ENCODE data around the gene ZCCHC7. TPM values are rescaled to one million over a fixed set of nuclear protein-coding genes. Genes with fewer than 3 reads are reported as not detected.

ZCCHC7 gene
- total and polyA plus RNA-seq, 10 of the 15 experiments (the other 5 are each of a cell fraction or from before 2014, with no cell fraction given), result 42.9 to 178 (median 53.3) TPM

DNA sequence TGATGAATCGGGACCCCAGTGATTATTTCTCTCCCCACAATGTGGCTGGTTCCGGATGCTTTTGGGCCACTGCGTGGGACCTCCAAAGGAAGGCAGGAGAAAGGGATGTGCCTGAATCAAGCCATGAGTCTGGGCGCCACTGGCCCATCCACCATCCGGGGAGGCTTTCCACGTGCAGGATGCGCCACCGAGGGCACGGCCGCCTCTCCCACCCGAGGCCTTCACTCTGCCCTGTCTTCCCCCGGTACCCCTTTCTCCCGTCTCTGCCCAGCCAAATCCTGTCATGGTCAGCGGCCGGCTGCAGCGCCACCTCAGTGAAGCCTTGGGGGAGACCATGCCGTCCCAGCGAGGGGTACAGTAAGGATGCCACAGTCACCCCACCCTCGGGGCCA lies 258.2 kb downstream of the ZCCHC7 start (continued):
- TF ChIP-seq, protein P1, sequence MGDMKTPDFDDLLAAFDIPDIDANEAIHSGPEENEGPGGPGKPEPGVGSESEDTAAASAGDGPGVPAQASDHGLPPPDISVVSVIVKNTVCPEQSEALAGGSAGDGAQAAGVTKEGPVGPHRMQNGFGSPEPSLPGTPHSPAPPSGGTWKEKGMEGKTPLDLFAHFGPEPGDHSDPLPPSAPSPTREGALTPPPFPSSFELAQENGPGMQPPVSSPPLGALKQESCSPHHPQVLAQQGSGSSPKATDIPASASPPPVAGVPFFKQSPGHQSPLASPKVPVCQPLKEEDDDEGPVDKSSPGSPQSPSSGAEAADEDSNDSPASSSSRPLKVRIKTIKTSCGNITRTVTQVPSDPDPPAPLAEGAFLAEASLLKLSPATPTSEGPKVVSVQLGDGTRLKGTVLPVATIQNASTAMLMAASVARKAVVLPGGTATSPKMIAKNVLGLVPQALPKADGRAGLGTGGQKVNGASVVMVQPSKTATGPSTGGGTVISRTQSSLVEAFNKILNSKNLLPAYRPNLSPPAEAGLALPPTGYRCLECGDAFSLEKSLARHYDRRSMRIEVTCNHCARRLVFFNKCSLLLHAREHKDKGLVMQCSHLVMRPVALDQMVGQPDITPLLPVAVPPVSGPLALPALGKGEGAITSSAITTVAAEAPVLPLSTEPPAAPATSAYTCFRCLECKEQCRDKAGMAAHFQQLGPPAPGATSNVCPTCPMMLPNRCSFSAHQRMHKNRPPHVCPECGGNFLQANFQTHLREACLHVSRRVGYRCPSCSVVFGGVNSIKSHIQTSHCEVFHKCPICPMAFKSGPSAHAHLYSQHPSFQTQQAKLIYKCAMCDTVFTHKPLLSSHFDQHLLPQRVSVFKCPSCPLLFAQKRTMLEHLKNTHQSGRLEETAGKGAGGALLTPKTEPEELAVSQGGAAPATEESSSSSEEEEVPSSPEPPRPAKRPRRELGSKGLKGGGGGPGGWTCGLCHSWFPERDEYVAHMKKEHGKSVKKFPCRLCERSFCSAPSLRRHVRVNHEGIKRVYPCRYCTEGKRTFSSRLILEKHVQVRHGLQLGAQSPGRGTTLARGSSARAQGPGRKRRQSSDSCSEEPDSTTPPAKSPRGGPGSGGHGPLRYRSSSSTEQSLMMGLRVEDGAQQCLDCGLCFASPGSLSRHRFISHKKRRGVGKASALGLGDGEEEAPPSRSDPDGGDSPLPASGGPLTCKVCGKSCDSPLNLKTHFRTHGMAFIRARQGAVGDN (IDR thresholded peaks at IDR 0.05), result peak; percentile 68; the same call in 1 of the 2 replicates
- TF ChIP-seq, protein P2, sequence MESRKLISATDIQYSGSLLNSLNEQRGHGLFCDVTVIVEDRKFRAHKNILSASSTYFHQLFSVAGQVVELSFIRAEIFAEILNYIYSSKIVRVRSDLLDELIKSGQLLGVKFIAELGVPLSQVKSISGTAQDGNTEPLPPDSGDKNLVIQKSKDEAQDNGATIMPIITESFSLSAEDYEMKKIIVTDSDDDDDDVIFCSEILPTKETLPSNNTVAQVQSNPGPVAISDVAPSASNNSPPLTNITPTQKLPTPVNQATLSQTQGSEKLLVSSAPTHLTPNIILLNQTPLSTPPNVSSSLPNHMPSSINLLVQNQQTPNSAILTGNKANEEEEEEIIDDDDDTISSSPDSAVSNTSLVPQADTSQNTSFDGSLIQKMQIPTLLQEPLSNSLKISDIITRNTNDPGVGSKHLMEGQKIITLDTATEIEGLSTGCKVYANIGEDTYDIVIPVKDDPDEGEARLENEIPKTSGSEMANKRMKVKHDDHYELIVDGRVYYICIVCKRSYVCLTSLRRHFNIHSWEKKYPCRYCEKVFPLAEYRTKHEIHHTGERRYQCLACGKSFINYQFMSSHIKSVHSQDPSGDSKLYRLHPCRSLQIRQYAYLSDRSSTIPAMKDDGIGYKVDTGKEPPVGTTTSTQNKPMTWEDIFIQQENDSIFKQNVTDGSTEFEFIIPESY (IDR thresholded peaks at IDR 0.05), result peak; percentile 75; the same call in 1 of the 2 replicates
- TF ChIP-seq POLR2AphosphoS2 (IDR thresholded peaks at IDR 0.05; ENCODE audit: low read depth, low read length) (no peak), JUNB (IDR thresholded peaks at IDR 0.05) (no peak), ATF7 (IDR thresholded peaks at IDR 0.05; ENCODE audit: low read depth) (0 out of 2 replicates have a peak, but pooled peaks have one; percentile 9), EED (IDR thresholded peaks at IDR 0.05; ENCODE audit: low read depth) (no peak), IKZF2 (IDR thresholded peaks at IDR 0.05) (no peak; a peak in 1 of 4 replicates)
- TF ChIP-seq, protein P3, sequence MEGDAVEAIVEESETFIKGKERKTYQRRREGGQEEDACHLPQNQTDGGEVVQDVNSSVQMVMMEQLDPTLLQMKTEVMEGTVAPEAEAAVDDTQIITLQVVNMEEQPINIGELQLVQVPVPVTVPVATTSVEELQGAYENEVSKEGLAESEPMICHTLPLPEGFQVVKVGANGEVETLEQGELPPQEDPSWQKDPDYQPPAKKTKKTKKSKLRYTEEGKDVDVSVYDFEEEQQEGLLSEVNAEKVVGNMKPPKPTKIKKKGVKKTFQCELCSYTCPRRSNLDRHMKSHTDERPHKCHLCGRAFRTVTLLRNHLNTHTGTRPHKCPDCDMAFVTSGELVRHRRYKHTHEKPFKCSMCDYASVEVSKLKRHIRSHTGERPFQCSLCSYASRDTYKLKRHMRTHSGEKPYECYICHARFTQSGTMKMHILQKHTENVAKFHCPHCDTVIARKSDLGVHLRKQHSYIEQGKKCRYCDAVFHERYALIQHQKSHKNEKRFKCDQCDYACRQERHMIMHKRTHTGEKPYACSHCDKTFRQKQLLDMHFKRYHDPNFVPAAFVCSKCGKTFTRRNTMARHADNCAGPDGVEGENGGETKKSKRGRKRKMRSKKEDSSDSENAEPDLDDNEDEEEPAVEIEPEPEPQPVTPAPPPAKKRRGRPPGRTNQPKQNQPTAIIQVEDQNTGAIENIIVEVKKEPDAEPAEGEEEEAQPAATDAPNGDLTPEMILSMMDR (IDR thresholded peaks at IDR 0.05 in 2 of 3, conservative IDR thresholded peaks at IDR 0.05 in 1 of 3; ENCODE audit: control insufficient read depth in 2 of 3, extremely low read depth in 1 of 3, insufficient read depth in 1 of 3, low read depth in 3 of 3, low read length in 3 of 3), result no peak; a peak in 1 of 6 replicates
- TF ChIP-seq, protein P4, sequence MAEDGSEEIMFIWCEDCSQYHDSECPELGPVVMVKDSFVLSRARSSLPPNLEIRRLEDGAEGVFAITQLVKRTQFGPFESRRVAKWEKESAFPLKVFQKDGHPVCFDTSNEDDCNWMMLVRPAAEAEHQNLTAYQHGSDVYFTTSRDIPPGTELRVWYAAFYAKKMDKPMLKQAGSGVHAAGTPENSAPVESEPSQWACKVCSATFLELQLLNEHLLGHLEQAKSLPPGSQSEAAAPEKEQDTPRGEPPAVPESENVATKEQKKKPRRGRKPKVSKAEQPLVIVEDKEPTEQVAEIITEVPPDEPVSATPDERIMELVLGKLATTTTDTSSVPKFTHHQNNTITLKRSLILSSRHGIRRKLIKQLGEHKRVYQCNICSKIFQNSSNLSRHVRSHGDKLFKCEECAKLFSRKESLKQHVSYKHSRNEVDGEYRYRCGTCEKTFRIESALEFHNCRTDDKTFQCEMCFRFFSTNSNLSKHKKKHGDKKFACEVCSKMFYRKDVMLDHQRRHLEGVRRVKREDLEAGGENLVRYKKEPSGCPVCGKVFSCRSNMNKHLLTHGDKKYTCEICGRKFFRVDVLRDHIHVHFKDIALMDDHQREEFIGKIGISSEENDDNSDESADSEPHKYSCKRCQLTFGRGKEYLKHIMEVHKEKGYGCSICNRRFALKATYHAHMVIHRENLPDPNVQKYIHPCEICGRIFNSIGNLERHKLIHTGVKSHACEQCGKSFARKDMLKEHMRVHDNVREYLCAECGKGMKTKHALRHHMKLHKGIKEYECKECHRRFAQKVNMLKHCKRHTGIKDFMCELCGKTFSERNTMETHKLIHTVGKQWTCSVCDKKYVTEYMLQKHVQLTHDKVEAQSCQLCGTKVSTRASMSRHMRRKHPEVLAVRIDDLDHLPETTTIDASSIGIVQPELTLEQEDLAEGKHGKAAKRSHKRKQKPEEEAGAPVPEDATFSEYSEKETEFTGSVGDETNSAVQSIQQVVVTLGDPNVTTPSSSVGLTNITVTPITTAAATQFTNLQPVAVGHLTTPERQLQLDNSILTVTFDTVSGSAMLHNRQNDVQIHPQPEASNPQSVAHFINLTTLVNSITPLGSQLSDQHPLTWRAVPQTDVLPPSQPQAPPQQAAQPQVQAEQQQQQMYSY (CRISPR knock-in tag; IDR thresholded peaks at IDR 0.05), result no peak
- TF ChIP-seq, protein P5, sequence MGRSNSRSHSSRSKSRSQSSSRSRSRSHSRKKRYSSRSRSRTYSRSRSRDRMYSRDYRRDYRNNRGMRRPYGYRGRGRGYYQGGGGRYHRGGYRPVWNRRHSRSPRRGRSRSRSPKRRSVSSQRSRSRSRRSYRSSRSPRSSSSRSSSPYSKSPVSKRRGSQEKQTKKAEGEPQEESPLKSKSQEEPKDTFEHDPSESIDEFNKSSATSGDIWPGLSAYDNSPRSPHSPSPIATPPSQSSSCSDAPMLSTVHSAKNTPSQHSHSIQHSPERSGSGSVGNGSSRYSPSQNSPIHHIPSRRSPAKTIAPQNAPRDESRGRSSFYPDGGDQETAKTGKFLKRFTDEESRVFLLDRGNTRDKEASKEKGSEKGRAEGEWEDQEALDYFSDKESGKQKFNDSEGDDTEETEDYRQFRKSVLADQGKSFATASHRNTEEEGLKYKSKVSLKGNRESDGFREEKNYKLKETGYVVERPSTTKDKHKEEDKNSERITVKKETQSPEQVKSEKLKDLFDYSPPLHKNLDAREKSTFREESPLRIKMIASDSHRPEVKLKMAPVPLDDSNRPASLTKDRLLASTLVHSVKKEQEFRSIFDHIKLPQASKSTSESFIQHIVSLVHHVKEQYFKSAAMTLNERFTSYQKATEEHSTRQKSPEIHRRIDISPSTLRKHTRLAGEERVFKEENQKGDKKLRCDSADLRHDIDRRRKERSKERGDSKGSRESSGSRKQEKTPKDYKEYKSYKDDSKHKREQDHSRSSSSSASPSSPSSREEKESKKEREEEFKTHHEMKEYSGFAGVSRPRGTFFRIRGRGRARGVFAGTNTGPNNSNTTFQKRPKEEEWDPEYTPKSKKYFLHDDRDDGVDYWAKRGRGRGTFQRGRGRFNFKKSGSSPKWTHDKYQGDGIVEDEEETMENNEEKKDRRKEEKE (IDR thresholded peaks at IDR 0.05), result no peak

Data from GM12878 (cell line).